K562 (cell line): ENCODE results near the gene HINT3. TPM values are rescaled to one million over a fixed set of nuclear protein-coding genes. Genes with fewer than 3 reads are reported as not detected.

ENCODE experiments used
- ATAC-seq: fragments of 200-7000 bp; cut with Tn5 transposase; 3 replicates; pipeline ENCODE4 v1.9.1; 2020; ENCODE audit warnings: moderate library complexity
- BruUV-seq: library from RNA; stranded (reverse); fragments of 400-500 nt; replicated peaks from 2 replicates; lab custom pipeline; 2021; lab: Mats Ljungman, UMichigan
- CTCF ChIA-PET: fragments of 300-600 bp; formaldehyde crosslinking; extraction: SDS; loops from one replicate; lab custom pipeline; 2021; ENCODE audit warnings: low intra/inter-chr PET ratio; lab: Yijun Ruan, JAX
- POLR2A ChIA-PET: fragments of 300-600, 350-650 bp; sonication (Branson Sonifier 250); formaldehyde crosslinking; extraction: SDS; loops from one replicate; lab custom pipeline; 2021; ENCODE audit warnings: antibody characterized with exemption, inconsistent platforms; lab: Yijun Ruan, JAX
- DNase-seq, 4 experiments: peaks; one replicate each; pipeline versions ENCODE4 v3.0.0 to v3.0.0-alpha.2; 2011 to 2018; ENCODE audit warnings: low spot score in 3 of 4, mixed read lengths in 3 of 4; ENCODE audit errors: extremely low read depth in 1 of 4
- FAIRE-seq: peaks from 2 replicates; lab custom pipeline; 2011; peaks lifted over from hg19 to GRCh38; lab: Jason Lieb, UNC
- H2AFZ ChIP-seq: 2 replicates; pipeline ENCODE4 v1.6.0; 2011; ENCODE audit warnings: low read depth, low read length, control low read depth, inconsistent platforms
- H3K27ac ChIP-seq: fragments of 200-600 bp; 3 replicates; pipeline ENCODE4 v1.8.0; 2011; ENCODE audit warnings: low read depth, mild to moderate bottlenecking, control low read depth, inconsistent platforms, low read length, moderate library complexity, mixed read lengths; ENCODE audit errors: extremely low read depth
- H3K27me3 ChIP-seq, 2 experiments: fragments of 300-600 bp in 1 of 2; 2 replicates in 1 of 2; 3 replicates in 1 of 2; pipeline versions ENCODE4 v1.6.0 to v1.8.0; 2011; ENCODE audit warnings: inconsistent platforms in 2 of 2, low read length in 2 of 2, mild to moderate bottlenecking in 1 of 2, mixed read lengths in 1 of 2, moderate library complexity in 1 of 2; ENCODE audit not compliant: control insufficient read depth in 2 of 2, insufficient read depth in 2 of 2
- H3K36me3 ChIP-seq: fragments of 300-600 bp; 3 replicates; pipeline ENCODE4 v1.8.0; 2011; ENCODE audit warnings: mild to moderate bottlenecking, low read length, inconsistent platforms; ENCODE audit not compliant: control insufficient read depth, insufficient read depth
- H3K4me1 ChIP-seq, 2 experiments: fragments of 200-600 bp in 1 of 2; replicated peaks in 1 of 2; 2 replicates in 1 of 2; 3 replicates in 1 of 2; pipeline versions ENCODE4 v1.5.1 to v1.8.0; 2011; ENCODE audit warnings: inconsistent platforms in 2 of 2, low read length in 2 of 2, mild to moderate bottlenecking in 1 of 2, mixed read lengths in 1 of 2, moderate library complexity in 1 of 2; ENCODE audit not compliant: control insufficient read depth in 2 of 2, insufficient read depth in 2 of 2
- H3K4me2 ChIP-seq: 2 replicates; pipeline ENCODE4 v1.6.1; 2011; ENCODE audit warnings: low read length, control low read depth, inconsistent platforms, mixed read lengths; ENCODE audit not compliant: insufficient read depth
- H3K4me3 ChIP-seq: fragments of 200-600 bp; sonication (generic), shearing (Covaris generic); 2 replicates; pipeline ENCODE4 v1.5.1; 2016; ENCODE audit warnings: control low read depth, inconsistent platforms
- H3K79me2 ChIP-seq: fragments of 200-600 bp; 3 replicates; pipeline ENCODE4 v1.8.0; 2011; ENCODE audit warnings: low read length, inconsistent platforms; ENCODE audit not compliant: control insufficient read depth, insufficient read depth
- H3K9ac ChIP-seq, 2 experiments: 2 replicates each; pipeline versions ENCODE4 v1.6.0 to v1.6.1; 2011; ENCODE audit warnings: low read depth in 2 of 2, low read length in 2 of 2, control low read depth in 1 of 2, inconsistent platforms in 1 of 2, mild to moderate bottlenecking in 1 of 2, mixed read lengths in 1 of 2; ENCODE audit not compliant: insufficient read depth in 1 of 2
- H3K9me1 ChIP-seq: one replicate; pipeline ENCODE4 v1.6.0; 2011; ENCODE audit warnings: inconsistent platforms, mild to moderate bottlenecking, low read length, moderate library complexity; ENCODE audit not compliant: control insufficient read depth, insufficient read depth
- H3K9me3 ChIP-seq: replicated peaks from 2 replicates; pipeline ENCODE4 v1.5.1; 2011; ENCODE audit warnings: low read depth, low read length, inconsistent platforms; ENCODE audit not compliant: control insufficient read depth, insufficient read depth
- H4K20me1 ChIP-seq: replicated peaks from 2 replicates; pipeline ENCODE4 v1.6.1; 2011; ENCODE audit warnings: low read length, inconsistent platforms, mixed read lengths; ENCODE audit not compliant: control insufficient read depth, insufficient read depth
- BACH1 ChIP-seq: fragments of 200-800 bp; sonication (Bioruptor generic); IDR thresholded peaks from 2 replicates; pipeline ENCODE4 v1.6.1; 2016; ENCODE audit warnings: missing genetic modification characterization, missing compliant biosample characterization
- CEBPB ChIP-seq: fragments of 450-650 bp; IDR thresholded peaks from 2 replicates; pipeline ENCODE4 v1.6.1; 2016; ENCODE audit warnings: missing genetic modification characterization, missing compliant biosample characterization
- FOXA1 ChIP-seq: fragments of 450-650 bp; IDR thresholded peaks from 2 replicates; pipeline ENCODE4 v1.6.1; 2016; ENCODE audit warnings: mild to moderate bottlenecking, borderline replicate concordance
- MTA2 ChIP-seq: fragments of 450-650 bp; IDR thresholded peaks from 2 replicates; pipeline ENCODE4 v1.6.1; 2016; ENCODE audit warnings: low read depth
- POU5F1 ChIP-seq: fragments of 150-350 bp; IDR thresholded peaks from 2 replicates; pipeline ENCODE4 v1.6.1; 2014; ENCODE audit warnings: borderline replicate concordance, low read length, low read depth, mild to moderate bottlenecking; ENCODE audit not compliant: partially characterized antibody
- SMAD4 ChIP-seq: fragments of 250-450 bp; sonication (Bioruptor Pico); conservative IDR thresholded peaks from 2 replicates; pipeline ENCODE4 v1.8.0; 2021; ENCODE audit warnings: inconsistent platforms, mild to moderate bottlenecking, moderate library complexity
- ZNF766 ChIP-seq: fragments of 200-800 bp; sonication (Bioruptor generic); conservative IDR thresholded peaks from 2 replicates; pipeline ENCODE4 v1.6.1; 2016; ENCODE audit warnings: missing genetic modification characterization, missing compliant biosample characterization
- WGBS: fragments of 100-300 bp; shearing (Covaris generic); methylation state at CpG from one replicate; pipeline ENCODE4 v1.1.6; 2016; ENCODE audit warnings: low coverage, mixed read lengths; ENCODE audit not compliant: insufficient coverage; ENCODE audit errors: missing lambda C conversion rate; 5-methylcytosine and 5-hydroxymethylcytosine counted together
- in situ Hi-C: fragments of 300-500 bp; cut with MboI; formaldehyde crosslinking; loops from 4 replicates; pipeline ENCODE4 v1.15.0; 2018; ENCODE audit warnings: inconsistent platforms, mixed read lengths
- intact Hi-C: fragments of 100-400 bp; cut with micrococcal nuclease; formaldehyde crosslinking; loops from 2 replicates; pipeline ENCODE4 v1.14.2; 2022
- polyA plus RNA-seq, 8 experiments: library from polyadenylated mRNA; depleted of rRNA in 4 of 8; stranded (reverse) in 5 of 8; unstranded in 3 of 8; fragments of >200 nt; fragmentation: Nextera tagmentation in 2 of 8; fragmentation: Illumina TruSeq in 1 of 8; extraction: Ambion mirVana in 2 of 8; extraction: Trizol in 1 of 8; gene quantifications; 2 replicates each; pipeline versions ENCODE4 v1.2.1 to v1.2.3, GENCODE V29; 2011 to 2014; ENCODE audit warnings: inconsistent platforms in 1 of 8, missing spikeins in 1 of 8
- total RNA-seq, 7 experiments: library from RNA; depleted of rRNA in 6 of 7; stranded (reverse); fragments of >200 nt in 6 of 7; fragmentation: Illumina TruSeq in 2 of 7; extraction: Trizol in 2 of 7; gene quantifications; 2 replicates each; pipeline versions ENCODE4 v1.2.1 to v1.2.3, GENCODE V29; 2011 to 2021; ENCODE audit warnings: low replicate concordance in 1 of 7
- TF ChIP-seq, protein P1 (sequence below): fragments of 450-650 bp; formaldehyde crosslinking; IDR thresholded peaks from 2 replicates; pipeline ENCODE4 v1.4.0; 2020; ENCODE audit warnings: mild to moderate bottlenecking, moderate library complexity
- TF ChIP-seq, protein P2 (sequence below), 2 experiments: fragments of 450-650 bp; IDR thresholded peaks; 2 replicates each; pipeline ENCODE4 v1.6.1; 2018; ENCODE audit warnings: mild to moderate bottlenecking in 2 of 2, low read depth in 1 of 2; ENCODE audit not compliant: partially characterized antibody in 2 of 2
- TF ChIP-seq, protein P3 (sequence below): sonication (generic); formaldehyde crosslinking; IDR thresholded peaks from 2 replicates; pipeline ENCODE4 v1.8.0; 2022; ENCODE audit warnings: mild to moderate bottlenecking, low read depth, missing genetic modification reagents
- TF ChIP-seq, protein P4 (sequence below), 2 experiments: fragments of 450-650 bp in 1 of 2; sonication (generic) in 1 of 2; formaldehyde crosslinking; conservative IDR thresholded peaks; 2 replicates each; pipeline versions ENCODE4 v1.4.0 to v1.8.1; 2020 to 2022; ENCODE audit warnings: mild to moderate bottlenecking in 1 of 2, missing genetic modification reagents in 1 of 2

Gene HINT3
- total and polyA plus RNA-seq, 9 of the 15 experiments (the other 6 are each of a cell fraction or from before 2014, with no cell fraction given) = 1.4 to 16.6 (median 10.8) TPM

DNA sequence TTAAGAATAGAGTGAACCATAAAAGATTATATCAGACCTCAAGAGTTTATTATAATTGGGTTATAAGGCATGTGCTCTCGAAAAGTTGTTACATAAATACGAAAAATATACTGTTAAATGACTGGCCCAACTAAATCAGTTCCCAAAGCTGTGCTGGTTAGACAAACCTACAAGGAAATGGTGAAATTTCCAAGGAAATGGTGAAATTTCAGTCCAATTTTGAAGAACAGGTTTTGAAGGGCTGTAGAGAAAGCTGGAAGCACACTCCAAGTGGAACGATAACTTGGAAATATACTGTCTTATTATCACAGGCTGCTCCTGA, 29.4 kb downstream of the HINT3 start:
- Histone ChIP-seq H4K20me1 (0 out of 2 replicates have a peak, but pooled peaks cover 3% of the 10 kb centered on the region), H2AFZ (peak overlapping the region; percentile 96), H3K36me3 (peaks cover 5% of the 10 kb centered on the region; the same call in 1 of the 3 replicates), H3K4me1 (peaks cover 10 to 30% of the 10 kb centered on the region in 2 experiments), H3K27ac (peak overlapping the region; percentile 79), H3K9ac (peak overlapping the region; percentile 92 to 100), H3K9me1 (no peaks in the 10 kb centered on the region), H3K27me3 (no peaks in the 10 kb centered on the region), H3K4me2 (peak overlapping the region; percentile 90), H3K79me2 (peaks cover 61% of the 10 kb centered on the region), H3K9me3 (no peaks in the 10 kb centered on the region), H3K4me3 (peak overlapping the region; percentile 62)
- POLR2A ChIA-PET = interaction anchor here (0.6 to 2.4 kb wide), 25 partner anchors 9 to 1134 kb away, joined by 3 to 18 read pairs (median 4); partner anchors contain the start of genes HINT3 and NCOA7
- CTCF ChIA-PET = no interaction called here
- intact Hi-C loops (loop anchor here (1.0 to 10.0 kb wide), 4 partner anchors 126 to 1359 kb away; partner anchors contain the start of gene ECHDC1), in situ Hi-C loops (no loop called here)
- DNase-seq (no peak), FAIRE-seq (no peak), ATAC-seq (no peak)
- WGBS = 2% methylated on average over 3 of the region's 3 CpGs
- BruUV-seq = TSS peak; percentile 95
- TF ChIP-seq MTA2 (no peak), CEBPB (tag) (peak; percentile 13; the same call in 1 of the 2 replicates), POU5F1 (no peak), ZNF766 (CRISPR knock-in tag) (no peak), BACH1 (tag) (0 out of 2 replicates have a peak, but pooled peaks have one; percentile 4), SMAD4 (CRISPR knock-in tag) (peak; percentile 12; the same call in 1 of the 2 replicates), FOXA1 (no peak)
- TF ChIP-seq, protein P1, sequence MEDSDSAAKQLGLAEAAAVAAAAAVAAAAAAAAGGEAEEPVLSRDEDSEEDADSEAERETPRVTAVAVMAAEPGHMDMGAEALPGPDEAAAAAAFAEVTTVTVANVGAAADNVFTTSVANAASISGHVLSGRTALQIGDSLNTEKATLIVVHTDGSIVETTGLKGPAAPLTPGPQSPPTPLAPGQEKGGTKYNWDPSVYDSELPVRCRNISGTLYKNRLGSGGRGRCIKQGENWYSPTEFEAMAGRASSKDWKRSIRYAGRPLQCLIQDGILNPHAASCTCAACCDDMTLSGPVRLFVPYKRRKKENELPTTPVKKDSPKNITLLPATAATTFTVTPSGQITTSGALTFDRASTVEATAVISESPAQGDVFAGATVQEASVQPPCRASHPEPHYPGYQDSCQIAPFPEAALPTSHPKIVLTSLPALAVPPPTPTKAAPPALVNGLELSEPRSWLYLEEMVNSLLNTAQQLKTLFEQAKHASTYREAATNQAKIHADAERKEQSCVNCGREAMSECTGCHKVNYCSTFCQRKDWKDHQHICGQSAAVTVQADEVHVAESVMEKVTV (CRISPR knock-in tag) = 0 out of 2 replicates have a peak, but pooled peaks have one; percentile 17
- TF ChIP-seq, protein P2, sequence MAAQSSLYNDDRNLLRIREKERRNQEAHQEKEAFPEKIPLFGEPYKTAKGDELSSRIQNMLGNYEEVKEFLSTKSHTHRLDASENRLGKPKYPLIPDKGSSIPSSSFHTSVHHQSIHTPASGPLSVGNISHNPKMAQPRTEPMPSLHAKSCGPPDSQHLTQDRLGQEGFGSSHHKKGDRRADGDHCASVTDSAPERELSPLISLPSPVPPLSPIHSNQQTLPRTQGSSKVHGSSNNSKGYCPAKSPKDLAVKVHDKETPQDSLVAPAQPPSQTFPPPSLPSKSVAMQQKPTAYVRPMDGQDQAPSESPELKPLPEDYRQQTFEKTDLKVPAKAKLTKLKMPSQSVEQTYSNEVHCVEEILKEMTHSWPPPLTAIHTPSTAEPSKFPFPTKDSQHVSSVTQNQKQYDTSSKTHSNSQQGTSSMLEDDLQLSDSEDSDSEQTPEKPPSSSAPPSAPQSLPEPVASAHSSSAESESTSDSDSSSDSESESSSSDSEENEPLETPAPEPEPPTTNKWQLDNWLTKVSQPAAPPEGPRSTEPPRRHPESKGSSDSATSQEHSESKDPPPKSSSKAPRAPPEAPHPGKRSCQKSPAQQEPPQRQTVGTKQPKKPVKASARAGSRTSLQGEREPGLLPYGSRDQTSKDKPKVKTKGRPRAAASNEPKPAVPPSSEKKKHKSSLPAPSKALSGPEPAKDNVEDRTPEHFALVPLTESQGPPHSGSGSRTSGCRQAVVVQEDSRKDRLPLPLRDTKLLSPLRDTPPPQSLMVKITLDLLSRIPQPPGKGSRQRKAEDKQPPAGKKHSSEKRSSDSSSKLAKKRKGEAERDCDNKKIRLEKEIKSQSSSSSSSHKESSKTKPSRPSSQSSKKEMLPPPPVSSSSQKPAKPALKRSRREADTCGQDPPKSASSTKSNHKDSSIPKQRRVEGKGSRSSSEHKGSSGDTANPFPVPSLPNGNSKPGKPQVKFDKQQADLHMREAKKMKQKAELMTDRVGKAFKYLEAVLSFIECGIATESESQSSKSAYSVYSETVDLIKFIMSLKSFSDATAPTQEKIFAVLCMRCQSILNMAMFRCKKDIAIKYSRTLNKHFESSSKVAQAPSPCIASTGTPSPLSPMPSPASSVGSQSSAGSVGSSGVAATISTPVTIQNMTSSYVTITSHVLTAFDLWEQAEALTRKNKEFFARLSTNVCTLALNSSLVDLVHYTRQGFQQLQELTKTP (IDR thresholded peaks at IDR 0.05; ENCODE audit: low read depth in 1 of 2, partially characterized antibody in 2 of 2) = peak in 1 of 2 experiments; percentile 22
- TF ChIP-seq, protein P3, sequence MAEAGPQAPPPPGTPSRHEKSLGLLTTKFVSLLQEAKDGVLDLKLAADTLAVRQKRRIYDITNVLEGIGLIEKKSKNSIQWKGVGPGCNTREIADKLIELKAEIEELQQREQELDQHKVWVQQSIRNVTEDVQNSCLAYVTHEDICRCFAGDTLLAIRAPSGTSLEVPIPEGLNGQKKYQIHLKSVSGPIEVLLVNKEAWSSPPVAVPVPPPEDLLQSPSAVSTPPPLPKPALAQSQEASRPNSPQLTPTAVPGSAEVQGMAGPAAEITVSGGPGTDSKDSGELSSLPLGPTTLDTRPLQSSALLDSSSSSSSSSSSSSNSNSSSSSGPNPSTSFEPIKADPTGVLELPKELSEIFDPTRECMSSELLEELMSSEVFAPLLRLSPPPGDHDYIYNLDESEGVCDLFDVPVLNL (CRISPR knock-in tag) = no peak
- TF ChIP-seq, protein P4, sequence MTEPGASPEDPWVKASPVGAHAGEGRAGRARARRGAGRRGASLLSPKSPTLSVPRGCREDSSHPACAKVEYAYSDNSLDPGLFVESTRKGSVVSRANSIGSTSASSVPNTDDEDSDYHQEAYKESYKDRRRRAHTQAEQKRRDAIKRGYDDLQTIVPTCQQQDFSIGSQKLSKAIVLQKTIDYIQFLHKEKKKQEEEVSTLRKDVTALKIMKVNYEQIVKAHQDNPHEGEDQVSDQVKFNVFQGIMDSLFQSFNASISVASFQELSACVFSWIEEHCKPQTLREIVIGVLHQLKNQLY (CRISPR knock-in tag; conservative IDR thresholded peaks at IDR 0.05) = 0 out of 4 replicates have a peak, but pooled peaks of 1 of the 2 experiments have one; percentile 60
